ENCODE measurements around the gene SEC61A1. TPM values are rescaled to one million over a fixed set of nuclear protein-coding genes. Genes with fewer than 3 reads are reported as not detected.

SEC61A1 gene
- total RNA-seq, 1 experiment from 2014 or later = 189 TPM

DNA sequence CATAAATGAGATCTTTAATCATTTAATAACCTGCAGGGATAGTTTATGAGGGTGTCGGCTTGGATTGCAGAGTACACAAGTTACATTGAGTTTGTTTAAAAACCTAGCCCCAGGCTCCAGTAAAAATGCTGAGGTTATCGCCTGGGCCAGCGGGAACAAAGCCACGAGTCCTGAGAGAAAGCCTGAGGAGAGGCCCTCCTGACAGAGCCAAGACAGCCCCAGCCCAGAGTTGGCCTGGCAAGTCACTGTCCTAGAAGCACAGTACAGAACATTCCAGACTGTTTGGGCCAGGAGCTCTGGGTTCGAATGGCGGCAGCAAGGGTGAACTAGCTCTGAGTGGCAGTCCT lies 32.4 kb downstream of the SEC61A1 start:
- Histone ChIP-seq H3K4me3 (no peak overlapping the region), H4K20me1 (ENCODE audit: insufficient read depth) (peaks cover 14% of the 10 kb centered on the region), H2AFZ (no peak overlapping the region), H3K4me2 (no peak overlapping the region), H3K27me3 (ENCODE audit: insufficient read depth, low read depth) (no peaks in the 10 kb centered on the region), H3F3A (ENCODE audit: insufficient read depth, low read depth) (peaks cover 3% of the 10 kb centered on the region; the same call in 1 of the 2 replicates), H3K9me3 (ENCODE audit: insufficient read depth, low read depth) (no peaks in the 10 kb centered on the region), H3K9me2 (ENCODE audit: insufficient read depth) (no peaks in the 10 kb centered on the region), H3K79me2 (ENCODE audit: low read depth) (no peaks in the 10 kb centered on the region), H3K36me3 (ENCODE audit: low read depth) (peaks cover 27% of the 10 kb centered on the region), H3K4me1 (replicated peaks; ENCODE audit: insufficient read depth) (no peaks in the 10 kb centered on the region), H3K27ac (no peak overlapping the region)
- DNase-seq = no peak
- CTCF ChIA-PET = no interaction called here
- POLR2A ChIA-PET (ENCODE audit: unreplicated experiment) = no interaction called here
- TF ChIP-seq CTCF (conservative IDR thresholded peaks at IDR 0.05) = no peak
- TF ChIP-seq EZH2 (IDR thresholded peaks at IDR 0.05; ENCODE audit: low read depth) = no peak
- intact Hi-C loops (cut with micrococcal nuclease; ENCODE audit: unreplicated experiment) = no loop called here
- BruUV-seq (replicated peaks) = no TSS peak

- BruUV-seq (replicated peaks) = no TSS peak
- H2AFZ ChIP-seq = no peak overlapping the region
Measured at GRCh38 chr3:128089135-128089534, 36.9 kb downstream of the SEC61A1 start.

DNA sequence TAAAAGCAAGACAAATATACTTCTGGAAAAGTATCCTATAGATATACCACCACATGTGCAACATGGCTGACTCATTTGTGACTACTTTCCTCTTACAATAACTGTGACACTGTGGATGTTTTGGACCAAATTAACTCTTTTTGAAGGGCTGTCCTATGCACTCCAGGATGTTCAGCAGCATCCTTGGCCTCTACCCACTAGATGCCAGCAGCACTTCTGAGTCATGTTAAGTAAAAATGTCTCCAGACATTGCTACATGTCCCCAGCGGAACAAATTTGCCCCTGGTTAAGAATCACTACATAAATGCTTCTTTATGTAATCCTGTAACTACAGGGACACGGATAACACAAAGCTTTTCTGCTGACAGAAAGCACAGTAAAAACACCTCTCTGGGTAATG lies 39.3 kb downstream of the SEC61A1 start:
- no peaks in the 10 kb centered on the region for H3K79me2 ChIP-seq (ENCODE audit: low read depth)
- intact Hi-C loops (cut with micrococcal nuclease; ENCODE audit: unreplicated experiment) = loop anchor here (10.0 kb wide), 1 partner anchor 333 kb away; no protein-coding TSS in a partner anchor
- peaks cover 19% of the 10 kb centered on the region for H3K36me3 ChIP-seq (ENCODE audit: low read depth)

More at GRCh38 chr3:128089135-128089534, 36.9 kb downstream of the SEC61A1 start:
- no peak overlapping the region for H3K4me3 ChIP-seq
- H4K20me1 ChIP-seq (ENCODE audit: insufficient read depth) = peaks cover 49% of the 10 kb centered on the region
- peaks cover 27% of the 10 kb centered on the region for H3K36me3 ChIP-seq (ENCODE audit: low read depth)
- H3K27me3 ChIP-seq (ENCODE audit: insufficient read depth, low read depth) = no peaks in the 10 kb centered on the region
- no peaks in the 10 kb centered on the region for H3K79me2 ChIP-seq (ENCODE audit: low read depth)
- intact Hi-C loops (cut with micrococcal nuclease; ENCODE audit: unreplicated experiment) = no loop called here
- no peak for DNase-seq
- H3K4me2 ChIP-seq = no peak overlapping the region
- no peaks in the 10 kb centered on the region; the same call in 1 of the 2 replicates for H3F3A ChIP-seq (ENCODE audit: insufficient read depth, low read depth)
- ChIA-PET CTCF (no interaction called here), POLR2A (ENCODE audit: unreplicated experiment) (interaction anchor here (0.7 kb wide), 1 partner anchor 510 kb away, joined by 3 read pairs; no protein-coding TSS in a partner anchor)
- no peak overlapping the region for H3K27ac ChIP-seq
- no peaks in the 10 kb centered on the region for H3K9me2 ChIP-seq (ENCODE audit: insufficient read depth)
- H3K4me1 ChIP-seq (replicated peaks; ENCODE audit: insufficient read depth) = no peaks in the 10 kb centered on the region
- TF ChIP-seq CTCF (conservative IDR thresholded peaks at IDR 0.05) (no peak), EZH2 (IDR thresholded peaks at IDR 0.05; ENCODE audit: low read depth) (no peak)
- H3K9me3 ChIP-seq (ENCODE audit: insufficient read depth, low read depth) = no peaks in the 10 kb centered on the region

More for the DNA sequence above, 39.3 kb downstream of the SEC61A1 start:
- Histone ChIP-seq H2AFZ (no peak overlapping the region), H3K4me3 (no peak overlapping the region), H3K27me3 (ENCODE audit: insufficient read depth, low read depth) (no peaks in the 10 kb centered on the region), H3K9me2 (ENCODE audit: insufficient read depth) (no peaks in the 10 kb centered on the region), H3F3A (ENCODE audit: insufficient read depth, low read depth) (no peaks in the 10 kb centered on the region; the same call in 1 of the 2 replicates), H3K4me1 (replicated peaks; ENCODE audit: insufficient read depth) (no peaks in the 10 kb centered on the region), H3K27ac (no peak overlapping the region), H4K20me1 (ENCODE audit: insufficient read depth) (peaks cover 61% of the 10 kb centered on the region), H3K4me2 (no peak overlapping the region), H3K9me3 (ENCODE audit: insufficient read depth, low read depth) (no peaks in the 10 kb centered on the region)
- no TSS peak for BruUV-seq (replicated peaks)
- TF ChIP-seq CTCF (conservative IDR thresholded peaks at IDR 0.05) (no peak), EZH2 (IDR thresholded peaks at IDR 0.05; ENCODE audit: low read depth) (no peak)
- DNase-seq = no peak
- ChIA-PET CTCF (no interaction called here), POLR2A (ENCODE audit: unreplicated experiment) (interaction anchor here (0.7 kb wide), 1 partner anchor 239 kb away, joined by 5 read pairs; no protein-coding TSS in a partner anchor)
